Endodermal cell (in vitro differentiated cells): ENCODE results near the gene ZNF184. TPM values are rescaled to one million over a fixed set of nuclear protein-coding genes. Genes with fewer than 3 reads are reported as not detected.

Source experiments
- DNase-seq: peaks from one replicate; pipeline ENCODE4 v3.0.0-alpha.2; 2017
- H3K27ac ChIP-seq: 2 replicates; pipeline ENCODE4 v1.5.1; 2013; ENCODE audit warnings: mild to moderate bottlenecking, low read depth, low read length, moderate library complexity
- H3K27me3 ChIP-seq: 2 replicates; pipeline ENCODE4 v1.6.1; 2013; ENCODE audit warnings: mild to moderate bottlenecking, low read length, moderate library complexity; ENCODE audit not compliant: insufficient read depth, control insufficient read depth, poor library complexity, severe bottlenecking
- H3K36me3 ChIP-seq: 2 replicates; pipeline ENCODE4 v1.7.0; 2013; ENCODE audit warnings: mild to moderate bottlenecking, low read length, moderate library complexity; ENCODE audit not compliant: control insufficient read depth, insufficient read depth
- H3K4me1 ChIP-seq: one replicate; pipeline ENCODE4 v1.7.0; 2013; ENCODE audit warnings: low read length; ENCODE audit not compliant: control insufficient read depth, insufficient read depth
- H3K4me3 ChIP-seq: 2 replicates; pipeline ENCODE4 v1.5.1; 2013; ENCODE audit warnings: mild to moderate bottlenecking, low read length, moderate library complexity
- H3K9ac ChIP-seq: 2 replicates; pipeline ENCODE4 v1.6.1; 2013; ENCODE audit warnings: mild to moderate bottlenecking, low read length, moderate library complexity; ENCODE audit not compliant: poor library complexity, severe bottlenecking; ENCODE audit errors: extremely low read depth
- H3K9me3 ChIP-seq: 2 replicates; pipeline ENCODE4 v1.6.1; 2013; ENCODE audit warnings: mild to moderate bottlenecking, low read length, moderate library complexity; ENCODE audit not compliant: control insufficient read depth
- H3K27ac Mint-ChIP-seq: 2 replicates; pipeline ENCODE4 v1.8.0; 2020; ENCODE audit warnings: mixed read lengths
- H3K27me3 Mint-ChIP-seq: 2 replicates; pipeline ENCODE4 v1.8.0; 2021; ENCODE audit warnings: mild to moderate bottlenecking, mixed read lengths; ENCODE audit not compliant: insufficient read depth
- H3K36me3 Mint-ChIP-seq: 2 replicates; pipeline ENCODE4 v1.8.0; 2020; ENCODE audit warnings: low read depth, mixed read lengths
- H3K4me1 Mint-ChIP-seq: 2 replicates; pipeline ENCODE4 v1.8.0; 2020; ENCODE audit warnings: mixed read lengths
- H3K4me3 Mint-ChIP-seq: 2 replicates; pipeline ENCODE4 v1.8.0; 2020; ENCODE audit warnings: mild to moderate bottlenecking, moderate library complexity, mixed read lengths
- H3K9me3 Mint-ChIP-seq: 2 replicates; pipeline ENCODE4 v1.8.0; 2020; ENCODE audit warnings: mild to moderate bottlenecking, mixed read lengths
- WGBS, 2 experiments: methylation state at CpG; one replicate each; pipeline versions ENCODE4 v1.1.5 to v1.1.7; 2013; ENCODE audit warnings: missing lambda C conversion rate in 2 of 2, mixed read lengths in 1 of 2; ENCODE audit not compliant: insufficient coverage in 1 of 2, insufficient read length in 1 of 2; 5-methylcytosine and 5-hydroxymethylcytosine counted together
- total RNA-seq, 2 donors: library from RNA; stranded (reverse); fragmentation: NEBNext Ultra II Directional in 1 of 2; extraction: Animal tissue kit (Norgen Biotek cat#: 25700) in 1 of 2; gene quantifications; 2 replicates in 1 of 2; 3 replicates in 1 of 2; pipeline ENCODE4 v1.2.1, GENCODE V29; 2021
- TF ChIP-seq, protein P1 (sequence below): fragments of 200-600 bp; sonication (generic); conservative IDR thresholded peaks from 2 replicates; pipeline ENCODE4 v1.5.0; 2021; ENCODE audit warnings: antibody characterized with exemption, mild to moderate bottlenecking

The ZNF184 gene
- total RNA-seq, 2 donors from 2014 or later, result 9.2 to 16.5 TPM

DNA sequence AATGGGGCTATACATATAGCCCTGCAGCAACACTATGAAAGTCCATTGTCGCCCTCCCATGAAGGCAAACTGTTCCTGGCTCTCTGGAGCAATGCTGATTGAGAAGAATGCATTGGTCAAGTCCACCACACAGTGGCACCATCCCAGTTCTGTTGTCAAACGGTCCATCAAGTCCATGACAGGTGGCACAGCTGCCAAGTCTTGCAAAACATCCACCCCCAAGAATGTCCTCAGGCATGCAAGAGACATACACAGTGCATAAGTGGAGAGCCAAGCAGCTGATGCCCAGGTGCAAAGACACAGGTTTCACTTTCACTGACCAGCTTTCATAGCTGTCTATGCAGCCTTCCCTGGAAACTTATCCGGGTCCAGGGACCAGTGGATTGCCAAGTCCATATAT is 66.8 kb downstream of the ZNF184 start:
- Mint-ChIP-seq H3K36me3 (peaks cover 28% of the 10 kb centered on the region), H3K27ac (no peak overlapping the region), H3K4me1 (no peaks in the 10 kb centered on the region), H3K4me3 (no peak overlapping the region), H3K27me3 (no peaks in the 10 kb centered on the region), H3K9me3 (peaks cover 24% of the 10 kb centered on the region)
- Histone ChIP-seq H3K9me3 (peaks cover 37% of the 10 kb centered on the region), H3K4me3 (no peak overlapping the region), H3K27ac (no peak overlapping the region), H3K27me3 (no peaks in the 10 kb centered on the region), H3K36me3 (peaks cover 13% of the 10 kb centered on the region), H3K9ac (no peak overlapping the region), H3K4me1 (no peaks in the 10 kb centered on the region)
- DNase-seq, result no peak
- TF ChIP-seq, protein P1, sequence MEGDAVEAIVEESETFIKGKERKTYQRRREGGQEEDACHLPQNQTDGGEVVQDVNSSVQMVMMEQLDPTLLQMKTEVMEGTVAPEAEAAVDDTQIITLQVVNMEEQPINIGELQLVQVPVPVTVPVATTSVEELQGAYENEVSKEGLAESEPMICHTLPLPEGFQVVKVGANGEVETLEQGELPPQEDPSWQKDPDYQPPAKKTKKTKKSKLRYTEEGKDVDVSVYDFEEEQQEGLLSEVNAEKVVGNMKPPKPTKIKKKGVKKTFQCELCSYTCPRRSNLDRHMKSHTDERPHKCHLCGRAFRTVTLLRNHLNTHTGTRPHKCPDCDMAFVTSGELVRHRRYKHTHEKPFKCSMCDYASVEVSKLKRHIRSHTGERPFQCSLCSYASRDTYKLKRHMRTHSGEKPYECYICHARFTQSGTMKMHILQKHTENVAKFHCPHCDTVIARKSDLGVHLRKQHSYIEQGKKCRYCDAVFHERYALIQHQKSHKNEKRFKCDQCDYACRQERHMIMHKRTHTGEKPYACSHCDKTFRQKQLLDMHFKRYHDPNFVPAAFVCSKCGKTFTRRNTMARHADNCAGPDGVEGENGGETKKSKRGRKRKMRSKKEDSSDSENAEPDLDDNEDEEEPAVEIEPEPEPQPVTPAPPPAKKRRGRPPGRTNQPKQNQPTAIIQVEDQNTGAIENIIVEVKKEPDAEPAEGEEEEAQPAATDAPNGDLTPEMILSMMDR, result no peak
- WGBS, 2 experiments, result 87 to 90% methylated on average over 3 of the region's 3 CpGs

DNA sequence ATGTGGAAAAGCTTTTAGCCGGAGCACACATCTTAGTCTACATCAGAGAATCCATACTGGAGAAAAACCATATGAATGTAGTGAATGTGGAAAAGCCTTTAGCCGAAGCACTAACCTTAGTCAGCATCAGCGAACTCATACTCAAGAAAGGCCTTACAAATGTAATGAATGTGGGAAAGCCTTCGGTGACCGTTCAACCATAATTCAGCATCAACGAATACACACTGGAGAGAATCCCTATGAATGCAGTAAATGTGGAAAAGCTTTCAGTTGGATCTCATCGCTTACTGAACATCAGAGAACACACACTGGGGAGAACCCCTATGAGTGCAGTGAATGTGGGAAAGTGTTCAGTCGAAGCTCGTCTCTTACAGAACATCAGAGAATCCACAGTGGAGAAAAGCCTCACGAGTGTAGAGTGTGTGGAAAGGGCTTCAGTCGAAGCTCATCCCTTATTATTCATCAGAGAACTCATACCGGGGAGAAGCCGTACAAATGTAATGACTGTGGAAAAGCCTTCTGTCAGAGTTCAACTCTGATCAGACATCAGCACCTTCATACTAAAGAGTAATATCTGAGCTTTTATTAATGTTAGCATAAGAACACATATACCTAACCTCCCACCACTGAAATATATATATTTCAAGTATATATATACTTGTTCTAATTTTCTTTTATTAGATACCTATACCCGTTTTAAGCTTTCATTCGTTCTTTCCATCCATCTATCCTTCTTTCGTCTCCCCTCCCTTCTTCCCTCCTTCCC is 71.8 kb downstream of the ZNF184 start:
- Histone ChIP-seq H3K27ac (no peak overlapping the region), H3K4me1 (no peaks in the 10 kb centered on the region), H3K4me3 (peak overlapping the region; percentile 56), H3K27me3 (no peaks in the 10 kb centered on the region), H3K9me3 (peaks cover 79% of the 10 kb centered on the region), H3K9ac (no peak overlapping the region), H3K36me3 (peaks cover 57% of the 10 kb centered on the region)
- H3K4me3 Mint-ChIP-seq, result no peak overlapping the region
- TF ChIP-seq, protein P1, result no peak
- no peaks in the 10 kb centered on the region for H3K4me1 Mint-ChIP-seq
- WGBS, 2 experiments, result 94 to 98% methylated on average over 12 to 16 of the region's 16 CpGs
- H3K27me3 Mint-ChIP-seq, result no peaks in the 10 kb centered on the region
- no peak for DNase-seq
- peaks cover 76% of the 10 kb centered on the region for H3K36me3 Mint-ChIP-seq
- peaks cover 67% of the 10 kb centered on the region for H3K9me3 Mint-ChIP-seq
- H3K27ac Mint-ChIP-seq, result no peak overlapping the region

Other genes starting within 250 kb of the ZNF184 start
- 10 to 100 TPM; 12.5 to 14.1 TPM for gene PRSS16, start 225.4 kb downstream of the ZNF184 start, total RNA-seq
- under 1 TPM in 1 of 2 donors, not detected in 1; 0.20 TPM for gene POM121L2, start 160.8 kb downstream of the ZNF184 start, total RNA-seq
- 1 to 10 TPM; 8.6 to 9.2 TPM for gene ZNF391, start 84.3 kb downstream of the ZNF184 start, total RNA-seq